Progenitor cell of endocrine pancreas (in vitro differentiated cells): Measurements from ENCODE around the gene TFR2. TPM values are rescaled to one million over a fixed set of nuclear protein-coding genes. Genes with fewer than 3 reads are reported as not detected.
A peak's percentile ranks its signal among the peaks of the same experiment; 100 is the strongest.

Experiments
- DNase-seq: peaks from one replicate; pipeline ENCODE4 v3.0.0; 2021; ENCODE audit warnings: low spot score; ENCODE audit not compliant: unreplicated experiment
- H3K27ac Mint-ChIP-seq: 2 replicates; pipeline ENCODE4 v1.8.0; 2021; ENCODE audit warnings: mild to moderate bottlenecking, moderate library complexity, mixed read lengths
- H3K27me3 Mint-ChIP-seq: 2 replicates; pipeline ENCODE4 v1.8.0; 2021; ENCODE audit warnings: mixed read lengths
- H3K36me3 Mint-ChIP-seq: 2 replicates; pipeline ENCODE4 v1.8.0; 2022; ENCODE audit warnings: mixed read lengths; ENCODE audit not compliant: insufficient read depth
- H3K4me1 Mint-ChIP-seq: 2 replicates; pipeline ENCODE4 v1.8.0; 2021; ENCODE audit warnings: low read depth, mixed read lengths
- H3K4me3 Mint-ChIP-seq: 2 replicates; pipeline ENCODE4 v1.8.0; 2021; ENCODE audit warnings: low read depth, mild to moderate bottlenecking, moderate library complexity, mixed read lengths
- H3K9me3 Mint-ChIP-seq: 2 replicates; pipeline ENCODE4 v1.8.0; 2021; ENCODE audit warnings: low read depth, mixed read lengths
- total RNA-seq: library from RNA; stranded (reverse); gene quantifications from 2 replicates; pipeline ENCODE4 v1.2.1, GENCODE V29; 2021
- TF ChIP-seq, protein P1 (sequence below): fragments of 200-600 bp; sonication (generic); IDR thresholded peaks from one replicate; pipeline ENCODE4 v1.5.0; 2021; ENCODE audit warnings: antibody characterized with exemption, mild to moderate bottlenecking; ENCODE audit not compliant: unreplicated experiment

The TFR2 gene
- total RNA-seq, 1 donor from 2014 or later: 0.93 TPM

DNA sequence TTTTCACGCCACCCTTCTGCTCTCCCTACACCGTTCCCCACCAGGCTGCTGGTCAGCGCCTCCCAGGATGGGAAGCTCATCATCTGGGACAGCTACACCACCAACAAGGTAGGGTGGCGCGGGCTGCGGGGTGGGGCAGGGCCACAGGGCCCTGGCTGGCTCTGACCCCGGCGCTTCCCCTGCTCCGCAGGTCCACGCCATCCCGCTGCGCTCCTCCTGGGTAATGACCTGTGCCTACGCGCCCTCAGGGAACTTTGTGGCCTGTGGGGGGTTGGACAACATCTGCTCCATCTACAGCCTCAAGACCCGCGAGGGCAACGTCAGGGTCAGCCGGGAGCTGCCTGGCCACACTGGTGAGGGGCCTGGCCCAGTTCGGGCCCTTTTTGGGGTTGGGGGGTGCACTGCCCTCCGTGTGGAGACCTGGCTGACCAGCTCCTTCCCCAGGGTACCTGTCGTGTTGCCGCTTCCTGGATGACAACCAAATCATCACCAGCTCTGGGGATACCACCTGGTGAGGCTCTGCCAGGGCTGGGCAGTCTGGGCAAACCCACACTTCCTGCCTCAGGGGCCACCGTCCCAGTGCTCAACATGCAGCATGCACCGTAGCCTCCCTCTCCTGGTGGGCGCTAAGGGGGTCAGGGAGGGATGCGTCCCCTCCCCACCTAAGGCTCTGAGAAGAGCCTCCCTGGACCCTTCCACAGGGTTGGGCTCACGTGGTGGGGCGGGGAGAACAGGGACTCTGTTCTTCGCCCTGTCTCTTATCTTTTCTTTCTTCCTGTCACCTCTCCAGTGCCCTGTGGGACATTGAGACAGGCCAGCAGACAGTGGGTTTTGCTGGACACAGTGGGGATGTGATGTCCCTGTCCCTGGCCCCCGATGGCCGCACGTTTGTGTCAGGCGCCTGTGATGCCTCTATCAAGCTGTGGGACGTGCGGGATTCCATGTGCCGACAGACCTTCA, 36.2 kb upstream of the TFR2 start:
- Mint-ChIP-seq H3K27me3 (no peaks in the 10 kb centered on the region), H3K4me3 (peak overlapping the region; percentile 45)

DNA sequence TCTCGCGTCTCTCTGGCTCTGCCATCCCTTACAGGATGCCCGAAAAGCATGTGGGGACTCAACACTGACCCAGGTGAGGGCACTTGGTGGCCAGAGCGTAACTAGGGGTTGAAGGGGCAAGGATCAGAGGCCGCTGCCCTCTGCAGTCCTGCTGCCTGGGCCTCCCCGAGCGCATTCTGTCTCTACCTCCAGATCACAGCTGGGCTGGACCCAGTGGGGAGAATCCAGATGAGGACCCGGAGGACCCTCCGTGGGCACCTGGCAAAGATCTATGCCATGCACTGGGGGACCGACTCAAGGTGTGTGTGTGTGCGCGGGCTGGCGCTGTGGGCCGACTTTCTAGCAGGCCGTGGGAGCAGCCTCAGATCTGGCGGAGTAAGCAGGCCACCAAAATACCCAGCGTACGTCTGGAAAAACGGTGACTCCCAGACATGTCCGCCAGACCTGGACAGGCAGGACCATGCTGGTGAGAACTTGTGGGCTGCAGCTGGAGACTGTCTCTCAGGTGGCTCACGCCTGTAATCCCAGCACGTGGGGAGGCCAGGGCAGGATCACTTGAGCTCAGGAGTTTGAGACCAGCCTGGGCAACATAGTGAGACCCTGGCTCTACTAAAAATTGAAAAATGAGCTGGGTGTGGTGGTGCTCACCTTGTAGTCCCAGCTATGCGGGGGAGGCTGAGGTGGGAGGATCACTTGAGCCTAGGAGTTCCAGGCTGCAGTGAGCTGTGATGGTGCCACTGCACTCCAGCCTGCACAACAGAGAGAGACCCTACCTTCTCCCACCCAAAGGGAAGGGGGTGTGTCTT, 35.4 kb upstream of the TFR2 start:
- H3K27me3 Mint-ChIP-seq: peaks cover 3% of the 10 kb centered on the region
- no peak for DNase-seq
- TF ChIP-seq, protein P1, sequence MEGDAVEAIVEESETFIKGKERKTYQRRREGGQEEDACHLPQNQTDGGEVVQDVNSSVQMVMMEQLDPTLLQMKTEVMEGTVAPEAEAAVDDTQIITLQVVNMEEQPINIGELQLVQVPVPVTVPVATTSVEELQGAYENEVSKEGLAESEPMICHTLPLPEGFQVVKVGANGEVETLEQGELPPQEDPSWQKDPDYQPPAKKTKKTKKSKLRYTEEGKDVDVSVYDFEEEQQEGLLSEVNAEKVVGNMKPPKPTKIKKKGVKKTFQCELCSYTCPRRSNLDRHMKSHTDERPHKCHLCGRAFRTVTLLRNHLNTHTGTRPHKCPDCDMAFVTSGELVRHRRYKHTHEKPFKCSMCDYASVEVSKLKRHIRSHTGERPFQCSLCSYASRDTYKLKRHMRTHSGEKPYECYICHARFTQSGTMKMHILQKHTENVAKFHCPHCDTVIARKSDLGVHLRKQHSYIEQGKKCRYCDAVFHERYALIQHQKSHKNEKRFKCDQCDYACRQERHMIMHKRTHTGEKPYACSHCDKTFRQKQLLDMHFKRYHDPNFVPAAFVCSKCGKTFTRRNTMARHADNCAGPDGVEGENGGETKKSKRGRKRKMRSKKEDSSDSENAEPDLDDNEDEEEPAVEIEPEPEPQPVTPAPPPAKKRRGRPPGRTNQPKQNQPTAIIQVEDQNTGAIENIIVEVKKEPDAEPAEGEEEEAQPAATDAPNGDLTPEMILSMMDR: no peak
- no peaks in the 10 kb centered on the region for H3K9me3 Mint-ChIP-seq
- peak overlapping the region; percentile 69 for H3K27ac Mint-ChIP-seq
- H3K4me1 Mint-ChIP-seq: peaks cover 2% of the 10 kb centered on the region
- peaks cover 6% of the 10 kb centered on the region for H3K36me3 Mint-ChIP-seq
- peak overlapping the region; percentile 73 for H3K4me3 Mint-ChIP-seq

More for the DNA sequence above, 36.2 kb upstream of the TFR2 start:
- H3K4me1 Mint-ChIP-seq: peaks cover 2% of the 10 kb centered on the region
- H3K9me3 Mint-ChIP-seq: no peaks in the 10 kb centered on the region
- H3K27ac Mint-ChIP-seq: peak overlapping the region; percentile 80
- TF ChIP-seq, protein P1: no peak
- no peak for DNase-seq
- H3K36me3 Mint-ChIP-seq: peaks cover 6% of the 10 kb centered on the region

DNA sequence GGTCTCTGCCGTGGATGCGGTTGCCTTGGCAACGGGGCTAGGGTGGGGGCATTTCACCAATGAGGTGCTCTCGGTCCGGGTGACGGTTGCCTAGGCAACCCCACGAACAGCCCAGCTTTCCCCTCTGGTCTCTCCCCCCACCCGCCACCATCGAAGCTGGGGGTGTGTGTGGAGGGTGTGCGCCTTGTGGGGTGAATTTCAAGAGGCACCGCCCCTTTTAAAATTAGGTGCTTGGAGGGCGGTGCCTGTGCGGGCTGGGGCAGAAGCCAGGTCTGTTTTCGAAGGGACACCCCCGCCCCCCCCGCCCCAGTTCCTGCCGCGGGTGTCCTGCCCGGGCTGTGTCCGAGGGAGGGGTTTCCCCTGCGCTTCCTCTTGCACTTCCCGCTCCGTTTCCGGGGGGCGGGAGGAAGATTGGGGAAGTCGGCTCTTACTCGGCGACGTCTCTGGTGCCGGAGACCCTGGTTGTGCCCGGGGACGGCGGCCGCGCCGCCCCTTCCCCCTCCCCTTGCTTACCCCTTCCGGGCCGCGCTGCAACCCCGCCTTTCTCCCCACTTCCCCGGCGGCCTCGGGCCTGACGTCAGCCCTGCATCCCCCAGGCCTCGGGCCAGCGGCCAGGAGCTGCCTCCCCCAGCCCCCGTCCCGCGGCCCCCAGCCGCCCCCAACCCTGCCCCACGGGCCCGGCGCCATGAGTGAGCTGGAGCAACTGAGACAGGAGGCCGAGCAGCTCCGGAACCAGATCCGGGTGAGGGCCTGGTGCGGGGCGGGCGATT, 34.4 kb upstream of the TFR2 start:
- TF ChIP-seq, protein P1: no peak
- DNase-seq: peak; percentile 38
- Mint-ChIP-seq H3K4me1 (peaks cover 2% of the 10 kb centered on the region), H3K4me3 (peak overlapping the region; percentile 68), H3K27ac (peak overlapping the region; percentile 56), H3K36me3 (peaks cover 6% of the 10 kb centered on the region), H3K9me3 (no peaks in the 10 kb centered on the region), H3K27me3 (peaks cover 10% of the 10 kb centered on the region)

DNA sequence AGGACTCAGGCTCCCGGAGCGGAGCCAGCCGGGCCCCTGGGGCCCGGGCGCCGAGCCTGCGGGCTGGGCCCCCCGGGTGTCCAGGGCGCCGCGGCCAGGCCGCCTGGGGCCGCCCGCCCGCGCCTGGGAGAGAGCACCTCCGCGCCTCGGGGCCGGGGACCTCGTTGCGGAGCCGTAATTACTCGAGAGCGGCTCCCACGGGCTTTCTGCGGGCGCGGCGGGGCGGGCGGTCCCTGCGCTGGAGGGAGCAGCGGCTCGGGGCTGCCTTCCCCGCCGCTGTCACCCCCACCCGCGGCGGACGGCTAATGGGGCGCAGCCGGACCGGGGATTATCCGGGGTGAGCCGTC, 33.7 kb upstream of the TFR2 start:
- TF ChIP-seq, protein P1: no peak
- Mint-ChIP-seq H3K9me3 (no peaks in the 10 kb centered on the region), H3K4me1 (peaks cover 2% of the 10 kb centered on the region), H3K4me3 (peak overlapping the region; percentile 91), H3K36me3 (peaks cover 6% of the 10 kb centered on the region), H3K27ac (no peak overlapping the region), H3K27me3 (peaks cover 14% of the 10 kb centered on the region)
- DNase-seq: no peak
